Cerebellar nuclear complex (tissue), 1 donor: ENCODE results near the gene ACAP3.

Experiments used
- DNase-seq, 2 experiments: peaks; one replicate each; lab custom pipeline; 2025; lab: John Stamatoyannopoulos, UW

Gene ACAP3

GRCh38 chr1:1314678-1315335 lies 7.1 kb upstream of the ACAP3 start:
- DNase-seq, result no peak

- no peak for DNase-seq
Observed at GRCh38 chr1:1314237-1314586, 6.5 kb upstream of the ACAP3 start.

- DNase-seq, result no peak
Observed at GRCh38 chr1:1313500-1314236, 5.9 kb upstream of the ACAP3 start.

GRCh38 chr1:1312450-1313314 lies 5.0 kb upstream of the ACAP3 start:
- no peak for DNase-seq

- no peak for DNase-seq
Observed at GRCh38 chr1:1311107-1312104, 3.7 kb upstream of the ACAP3 start.

- DNase-seq, result no peak
Observed at GRCh38 chr1:1310476-1311053, 2.8 kb upstream of the ACAP3 start.

- no peak for DNase-seq
Observed at GRCh38 chr1:1310109-1310385, 2.3 kb upstream of the ACAP3 start.

GRCh38 chr1:1309251-1310108 lies 1.8 kb upstream of the ACAP3 start:
- no peak for DNase-seq

- no peak for DNase-seq
Observed at GRCh38 chr1:1308756-1309250, 1.1 kb upstream of the ACAP3 start.

- DNase-seq, result no peak
Observed at GRCh38 chr1:1307261-1307922, 338 bp downstream of the ACAP3 start.

GRCh38 chr1:1306661-1307260 lies 969 bp downstream of the ACAP3 start:
- DNase-seq, result no peak

- DNase-seq, result no peak
Observed at GRCh38 chr1:1306070-1306660, 1.6 kb downstream of the ACAP3 start.

GRCh38 chr1:1305300-1306069 lies 2.2 kb downstream of the ACAP3 start:
- no peak for DNase-seq

- DNase-seq, result peak; percentile 48 to 77
Observed at GRCh38 chr1:1304331-1305299, 3.1 kb downstream of the ACAP3 start.

GRCh38 chr1:1303736-1304135 lies 4.0 kb downstream of the ACAP3 start:
- DNase-seq, result no peak

- no peak for DNase-seq
Observed at GRCh38 chr1:1302951-1303509, 4.7 kb downstream of the ACAP3 start.

- no peak for DNase-seq
Observed at GRCh38 chr1:1302006-1302430, 5.7 kb downstream of the ACAP3 start.
